GM21576 (cell line): ENCODE measurements around the gene RASGRF2.
"Not testable (repeated sequence)": the region's sequence is repeated elsewhere in the genome, so short reads cannot be mapped to it uniquely, and the experiment has no call there.

Experiments
- ATAC-seq: cut with Tn5 transposase; IDR thresholded peaks from one replicate; pipeline ENCODE4 v1.9.1; 2021; ENCODE audit warnings: mild to moderate bottlenecking, moderate library complexity; ENCODE audit not compliant: unreplicated experiment

Gene RASGRF2

GRCh38 chr5:81020478-81021167 lies 60.5 kb downstream of the RASGRF2 start:
- ATAC-seq = no peak

GRCh38 chr5:81021486-81021885 lies 61.3 kb downstream of the RASGRF2 start:
- ATAC-seq = no peak

- ATAC-seq = no peak
These were observed 62.0 kb downstream of the RASGRF2 start for GRCh38 chr5:81021951-81022687.

GRCh38 chr5:81022688-81023084 lies 62.5 kb downstream of the RASGRF2 start:
- ATAC-seq = no peak

GRCh38 chr5:81023261-81023970 lies 63.3 kb downstream of the RASGRF2 start:
- ATAC-seq = no peak

GRCh38 chr5:81027481-81028058 lies 67.4 kb downstream of the RASGRF2 start:
- ATAC-seq = no peak

GRCh38 chr5:81028888-81029287 lies 68.7 kb downstream of the RASGRF2 start:
- not testable (repeated sequence) for ATAC-seq

- ATAC-seq = not testable (repeated sequence)
These were observed 69.6 kb downstream of the RASGRF2 start for GRCh38 chr5:81029736-81030135.

GRCh38 chr5:81030236-81031034 lies 70.3 kb downstream of the RASGRF2 start:
- not testable (repeated sequence) for ATAC-seq

- ATAC-seq = no peak
These were observed 75.4 kb downstream of the RASGRF2 start for GRCh38 chr5:81035522-81035921.

GRCh38 chr5:81038495-81038894 lies 78.3 kb downstream of the RASGRF2 start:
- ATAC-seq = no peak

GRCh38 chr5:81044868-81045267 lies 84.7 kb downstream of the RASGRF2 start:
- ATAC-seq = no peak

GRCh38 chr5:81045389-81045807 lies 85.2 kb downstream of the RASGRF2 start:
- ATAC-seq = no peak

- ATAC-seq = no peak
These were observed 85.9 kb downstream of the RASGRF2 start for GRCh38 chr5:81046041-81046440.

GRCh38 chr5:81052325-81052724 lies 92.2 kb downstream of the RASGRF2 start:
- no peak for ATAC-seq

- ATAC-seq = not testable (repeated sequence)
These were observed 93.1 kb downstream of the RASGRF2 start for GRCh38 chr5:81053282-81053681.

GRCh38 chr5:81058121-81058520 lies 98.0 kb downstream of the RASGRF2 start:
- no peak for ATAC-seq

- ATAC-seq = no peak
These were observed 105.3 kb downstream of the RASGRF2 start for GRCh38 chr5:81065492-81065891.

- no peak for ATAC-seq
These were observed 105.9 kb downstream of the RASGRF2 start for GRCh38 chr5:81066102-81066501.

GRCh38 chr5:81067406-81067805 lies 107.2 kb downstream of the RASGRF2 start:
- no peak for ATAC-seq

- no peak for ATAC-seq
These were observed 107.9 kb downstream of the RASGRF2 start for GRCh38 chr5:81068063-81068462.
